ENCODE measurements around the gene EGR1.

The EGR1 gene

GRCh38 chr5:138439477-138440158, 25.7 kb upstream of the EGR1 start:
- H3K4me3 ChIP-seq (ENCODE audit: low read depth, low read length), result peak overlapping the region; percentile 58
- no peak for DNase-seq (ENCODE audit: low read depth)
- TF ChIP-seq, protein P1, sequence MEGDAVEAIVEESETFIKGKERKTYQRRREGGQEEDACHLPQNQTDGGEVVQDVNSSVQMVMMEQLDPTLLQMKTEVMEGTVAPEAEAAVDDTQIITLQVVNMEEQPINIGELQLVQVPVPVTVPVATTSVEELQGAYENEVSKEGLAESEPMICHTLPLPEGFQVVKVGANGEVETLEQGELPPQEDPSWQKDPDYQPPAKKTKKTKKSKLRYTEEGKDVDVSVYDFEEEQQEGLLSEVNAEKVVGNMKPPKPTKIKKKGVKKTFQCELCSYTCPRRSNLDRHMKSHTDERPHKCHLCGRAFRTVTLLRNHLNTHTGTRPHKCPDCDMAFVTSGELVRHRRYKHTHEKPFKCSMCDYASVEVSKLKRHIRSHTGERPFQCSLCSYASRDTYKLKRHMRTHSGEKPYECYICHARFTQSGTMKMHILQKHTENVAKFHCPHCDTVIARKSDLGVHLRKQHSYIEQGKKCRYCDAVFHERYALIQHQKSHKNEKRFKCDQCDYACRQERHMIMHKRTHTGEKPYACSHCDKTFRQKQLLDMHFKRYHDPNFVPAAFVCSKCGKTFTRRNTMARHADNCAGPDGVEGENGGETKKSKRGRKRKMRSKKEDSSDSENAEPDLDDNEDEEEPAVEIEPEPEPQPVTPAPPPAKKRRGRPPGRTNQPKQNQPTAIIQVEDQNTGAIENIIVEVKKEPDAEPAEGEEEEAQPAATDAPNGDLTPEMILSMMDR (IDR thresholded peaks at IDR 0.05; ENCODE audit: insufficient read depth, low read depth, low read length, missing control alignments), result no peak

DNA sequence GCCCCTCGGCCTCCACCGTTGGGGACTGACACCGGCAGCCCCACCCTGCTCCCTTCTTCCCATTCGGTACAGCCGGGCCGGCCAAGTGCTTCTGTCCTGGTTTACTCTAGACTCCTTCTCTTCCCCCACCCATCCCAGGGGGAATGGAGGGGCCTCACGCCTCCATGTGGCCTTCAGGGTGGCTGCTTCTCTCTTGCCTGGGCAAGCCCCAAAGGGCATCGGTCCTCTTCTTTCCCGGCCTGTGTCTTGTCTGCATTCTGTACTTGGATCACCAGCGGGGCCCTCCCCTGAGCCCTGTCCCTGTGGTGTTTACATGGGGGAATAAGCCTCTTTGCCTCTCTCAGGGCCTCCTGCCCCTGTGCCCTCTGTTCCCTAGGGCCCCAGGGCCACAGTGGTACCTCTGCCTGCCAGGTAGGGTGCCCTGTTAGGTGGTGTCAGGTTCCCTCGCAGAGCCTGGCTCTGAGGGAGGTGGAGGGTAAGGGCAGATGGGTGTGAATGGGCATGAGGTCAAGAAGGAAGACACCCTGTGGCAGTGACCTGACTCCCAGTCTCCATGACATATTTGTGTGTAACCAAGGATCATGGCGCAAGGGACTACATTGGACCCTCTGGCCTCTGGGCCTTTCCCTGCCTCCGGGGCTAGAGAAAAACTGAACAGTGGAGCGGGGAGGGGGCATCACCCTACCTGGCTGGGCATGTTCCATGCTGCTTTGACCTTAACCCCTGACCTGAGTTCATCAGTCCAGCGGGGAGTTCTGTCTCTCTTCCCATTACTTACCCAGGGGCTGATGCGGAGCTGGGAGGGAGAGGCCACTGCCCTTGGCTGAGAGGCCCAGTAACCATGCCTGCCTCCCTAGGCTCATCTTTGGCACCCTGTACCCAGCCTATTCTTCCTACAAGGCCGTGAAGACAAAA, 24.9 kb upstream of the EGR1 start:
- TF ChIP-seq, protein P1 (IDR thresholded peaks at IDR 0.05; ENCODE audit: insufficient read depth, low read depth, low read length, missing control alignments), result no peak
- DNase-seq (ENCODE audit: low read depth), result no peak
- no peak overlapping the region for H3K4me3 ChIP-seq (ENCODE audit: low read depth, low read length)

GRCh38 chr5:138441221-138441620, 24.1 kb upstream of the EGR1 start:
- no peak for DNase-seq (ENCODE audit: low read depth)
- H3K4me3 ChIP-seq (ENCODE audit: low read depth, low read length), result no peak overlapping the region
- TF ChIP-seq, protein P1 (IDR thresholded peaks at IDR 0.05; ENCODE audit: insufficient read depth, low read depth, low read length, missing control alignments), result no peak

DNA sequence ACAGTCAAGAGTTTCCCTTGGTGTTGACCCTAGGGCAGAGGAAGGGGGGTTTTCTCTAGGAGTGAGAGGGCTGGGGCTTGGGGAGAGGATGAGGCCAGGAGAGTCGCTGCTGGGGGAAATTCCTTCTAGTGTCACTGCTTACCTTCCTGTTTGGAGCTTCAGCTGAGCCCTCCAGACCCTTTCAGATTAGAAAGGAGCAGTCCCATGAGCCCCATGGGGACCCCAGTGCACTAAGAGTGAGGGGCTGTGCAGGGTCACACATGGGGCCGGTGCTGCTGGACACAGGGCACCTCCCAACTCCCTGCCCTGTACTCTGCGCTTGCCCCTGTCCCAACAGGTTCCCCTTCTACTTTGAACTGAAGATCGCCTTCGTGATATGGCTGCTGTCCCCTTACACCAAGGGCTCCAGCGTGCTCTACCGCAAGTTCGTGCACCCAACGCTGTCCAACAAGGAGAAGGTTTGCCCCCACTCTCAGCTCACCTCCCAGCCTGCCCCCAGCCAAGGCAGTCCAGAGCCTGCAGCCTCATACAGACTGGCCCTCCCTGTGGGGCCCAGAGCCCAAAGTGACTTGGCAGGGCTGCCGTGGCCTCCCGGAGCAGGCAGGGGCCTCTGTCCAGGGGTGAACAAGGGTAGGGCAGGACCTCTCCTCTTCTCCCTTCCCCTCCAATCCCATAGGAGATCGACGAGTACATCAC, 21.1 kb upstream of the EGR1 start:
- TF ChIP-seq, protein P1 (IDR thresholded peaks at IDR 0.05; ENCODE audit: insufficient read depth, low read depth, low read length, missing control alignments), result no peak
- no peak for DNase-seq (ENCODE audit: low read depth)
- H3K4me3 ChIP-seq (ENCODE audit: low read depth, low read length), result no peak overlapping the region

GRCh38 chr5:138444774-138445546, 20.3 kb upstream of the EGR1 start:
- TF ChIP-seq, protein P1 (IDR thresholded peaks at IDR 0.05; ENCODE audit: insufficient read depth, low read depth, low read length, missing control alignments), result no peak
- no peak for DNase-seq (ENCODE audit: low read depth)
- H3K4me3 ChIP-seq (ENCODE audit: low read depth, low read length), result no peak overlapping the region

DNA sequence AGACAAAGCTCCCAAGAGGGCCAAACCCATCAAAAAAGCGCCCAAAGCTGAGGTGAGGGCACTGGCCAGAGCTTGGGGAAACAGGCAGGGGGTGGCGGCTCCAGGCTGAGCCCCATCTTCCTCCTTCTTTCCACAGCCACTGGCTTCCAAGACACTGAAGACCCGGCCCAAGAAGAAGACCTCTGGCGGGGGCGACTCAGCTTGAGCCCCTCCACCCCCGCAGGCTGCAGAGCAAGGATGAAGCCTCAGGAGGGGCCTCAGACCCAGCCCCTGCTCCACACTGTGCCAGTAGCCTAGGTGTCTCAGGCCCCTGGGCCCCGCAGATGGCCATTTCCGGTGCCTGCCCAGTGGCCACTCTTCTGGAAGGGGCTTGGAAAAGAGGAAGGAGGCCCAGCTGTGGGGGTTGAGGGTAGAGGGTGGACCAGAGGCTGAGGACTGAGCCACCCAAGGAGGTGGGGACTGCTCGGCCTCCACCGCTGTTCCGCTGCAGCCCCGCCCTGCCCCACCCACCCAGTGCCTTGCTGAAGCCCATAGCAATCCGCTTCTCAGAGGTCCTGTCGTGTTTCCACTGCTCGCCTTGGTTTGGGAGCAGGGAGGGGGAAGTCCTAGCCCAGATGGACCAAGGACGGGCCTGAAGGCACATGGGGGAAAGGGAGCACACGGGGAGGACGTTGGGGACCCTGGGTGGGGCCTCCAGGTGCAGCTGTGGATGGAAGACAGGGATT, 19.6 kb upstream of the EGR1 start:
- TF ChIP-seq, protein P1 (IDR thresholded peaks at IDR 0.05; ENCODE audit: insufficient read depth, low read depth, low read length, missing control alignments), result no peak
- DNase-seq (ENCODE audit: low read depth), result no peak
- no peak overlapping the region for H3K4me3 ChIP-seq (ENCODE audit: low read depth, low read length)
